Stimulated activated CD8-positive, alpha-beta memory T cell treated with anti-CD3 and anti-CD28 coated beads, Interleukin-15, amount 100 ng/mL, for 24 hours (primary cell): Measurements from ENCODE around the gene BBIP1.

Experiments used
- DNase-seq: peaks from one replicate; pipeline ENCODE4 v3.0.0-alpha.2; 2020; ENCODE audit warnings: low read depth

BBIP1 gene

GRCh38 chr10:110861930-110862649 is 56.9 kb downstream of the BBIP1 start:
- DNase-seq: no peak

DNA sequence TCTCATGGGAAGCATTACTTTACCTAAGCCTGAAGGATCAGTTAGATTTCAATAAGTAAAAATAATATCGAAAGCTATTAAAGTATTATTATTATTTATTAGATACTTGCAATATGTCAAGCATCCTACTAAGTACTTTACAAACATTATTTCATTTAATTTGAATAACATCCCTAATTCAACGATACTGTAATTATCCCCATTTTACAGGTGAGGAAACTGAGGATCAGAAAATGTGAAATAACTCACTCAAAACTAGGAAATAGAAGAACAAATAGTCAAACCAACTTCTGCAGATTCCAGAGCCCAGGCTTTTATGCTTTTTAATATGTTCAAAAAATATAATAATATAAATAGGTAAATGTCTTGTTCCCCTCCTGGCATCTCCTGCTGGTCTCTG is 57.5 kb downstream of the BBIP1 start:
- DNase-seq: no peak

- DNase-seq: no peak
Measured at GRCh38 chr10:110860576-110861241, 58.3 kb downstream of the BBIP1 start.

DNA sequence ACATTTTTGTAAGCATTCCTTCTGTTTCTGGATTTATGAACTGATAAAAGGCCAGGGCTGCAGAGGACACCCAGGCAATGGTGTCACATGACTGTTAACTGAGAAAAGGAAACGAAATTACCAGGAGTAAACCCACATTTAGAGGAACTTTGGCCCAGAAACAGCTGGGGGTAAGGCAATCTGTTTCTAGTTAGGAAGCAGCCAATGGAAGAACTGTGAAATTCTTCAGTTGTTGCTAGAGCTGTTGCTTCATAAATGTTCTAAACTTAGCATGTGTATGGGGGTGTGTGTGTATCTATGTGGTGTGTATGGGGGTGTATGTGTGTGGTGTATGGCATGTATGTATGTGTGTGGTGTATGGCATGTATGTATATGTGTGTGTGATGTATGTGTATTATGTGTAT is 59.0 kb downstream of the BBIP1 start:
- no peak for DNase-seq

GRCh38 chr10:110859206-110859972 is 59.6 kb downstream of the BBIP1 start:
- DNase-seq: no peak

DNA sequence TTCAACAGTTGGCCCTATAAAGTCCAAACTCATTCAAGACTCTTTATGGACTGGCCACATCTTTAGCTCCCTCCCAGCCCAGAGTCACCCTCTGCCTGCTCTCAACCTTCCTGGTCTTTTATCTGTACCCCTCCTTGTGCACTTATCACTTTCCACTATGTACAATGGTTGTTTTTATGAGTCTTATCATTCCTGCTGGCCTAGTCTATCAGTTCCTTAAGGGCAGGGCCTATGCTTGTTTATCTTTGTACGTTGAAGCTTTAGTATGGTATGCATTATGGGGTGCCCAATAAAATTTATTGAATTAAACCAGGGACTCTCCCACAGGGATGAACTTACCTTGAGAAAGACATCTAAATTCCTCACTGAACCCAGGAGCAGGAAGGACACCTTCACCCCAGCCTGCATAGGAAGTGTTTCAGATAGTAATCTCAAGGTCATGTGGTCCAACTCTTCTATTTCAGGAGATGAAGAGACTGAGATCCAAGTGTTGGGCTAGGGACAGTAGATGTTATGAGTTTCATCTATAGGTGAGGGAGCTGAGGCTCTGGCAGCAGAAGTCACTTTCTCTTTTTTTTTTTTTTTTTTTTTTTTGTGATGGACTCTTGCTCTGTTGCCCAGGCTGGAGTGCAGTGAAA is 60.6 kb downstream of the BBIP1 start:
- DNase-seq: no peak

DNA sequence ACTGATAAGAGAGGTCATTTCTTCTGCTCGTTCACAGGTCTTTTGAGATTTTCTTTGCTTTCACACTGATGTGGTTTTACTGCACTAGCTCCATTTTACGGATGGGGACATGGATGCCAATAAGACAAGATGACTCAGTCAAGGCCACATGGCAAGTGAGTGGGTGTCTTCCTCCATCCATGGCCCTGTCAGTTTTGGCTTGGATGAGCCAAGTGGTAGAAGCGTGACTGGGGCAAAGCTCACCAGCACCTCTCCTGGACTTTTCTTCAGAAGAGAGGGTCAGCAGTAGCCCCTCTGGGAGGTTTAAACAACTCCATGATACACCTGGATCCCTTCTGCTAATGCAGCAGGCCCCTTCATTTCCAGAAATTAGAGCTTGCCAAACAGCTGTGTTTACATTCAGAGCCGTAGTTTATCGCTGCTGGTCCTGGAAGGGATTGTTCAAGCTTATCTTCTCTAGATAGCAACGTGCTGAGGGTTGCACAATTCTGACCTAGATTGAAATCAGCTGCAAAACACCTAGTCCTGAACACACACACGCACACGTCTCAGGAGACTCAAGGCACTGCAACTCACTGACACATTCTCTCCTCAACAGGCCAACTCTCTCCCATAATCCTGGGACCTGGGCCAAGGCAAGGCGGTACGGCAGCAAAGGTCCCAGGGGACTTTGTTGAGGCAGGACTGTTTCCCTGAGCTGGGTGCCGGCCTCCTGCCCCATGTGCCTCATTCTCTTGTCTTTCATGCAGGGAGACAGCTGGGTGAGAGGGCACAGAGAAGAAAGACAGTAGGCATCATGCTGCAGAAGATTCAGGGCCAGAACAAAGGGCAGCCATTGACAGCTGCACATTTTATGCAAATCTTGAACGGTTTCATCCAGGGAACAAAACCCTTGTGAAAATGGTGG is 61.5 kb downstream of the BBIP1 start:
- DNase-seq: no peak

DNA sequence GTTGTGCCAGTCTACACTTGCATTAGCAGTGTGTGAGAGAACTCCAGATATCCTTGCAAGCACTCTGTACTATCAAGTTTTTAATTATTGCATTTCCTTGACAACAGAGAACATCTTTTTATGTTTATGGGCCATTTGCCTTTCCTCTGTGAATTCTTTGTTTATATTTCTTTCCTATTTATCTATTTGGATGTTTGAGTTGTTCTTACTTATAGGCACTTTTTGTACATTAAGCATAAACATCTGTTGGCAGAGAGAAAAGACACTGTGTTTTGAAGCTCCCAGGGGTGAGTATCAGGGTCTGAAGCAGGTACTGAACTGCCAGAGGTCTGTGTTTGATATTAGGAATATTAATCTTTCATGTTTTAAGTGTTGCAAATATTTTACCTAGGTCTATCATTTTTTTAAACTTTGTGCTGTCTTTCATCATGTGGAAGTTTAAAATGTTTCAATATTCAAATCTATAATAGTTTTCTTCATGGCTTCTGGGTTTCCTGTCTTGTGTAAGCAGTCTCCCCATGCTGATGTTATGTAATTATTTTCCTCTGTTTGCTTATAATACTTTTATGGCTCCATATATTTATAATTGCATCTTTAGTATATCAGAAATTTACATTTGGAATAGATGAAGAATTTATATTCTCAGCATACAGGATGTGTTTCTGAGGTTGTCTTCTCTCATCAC is 64.9 kb downstream of the BBIP1 start:
- DNase-seq: no peak

DNA sequence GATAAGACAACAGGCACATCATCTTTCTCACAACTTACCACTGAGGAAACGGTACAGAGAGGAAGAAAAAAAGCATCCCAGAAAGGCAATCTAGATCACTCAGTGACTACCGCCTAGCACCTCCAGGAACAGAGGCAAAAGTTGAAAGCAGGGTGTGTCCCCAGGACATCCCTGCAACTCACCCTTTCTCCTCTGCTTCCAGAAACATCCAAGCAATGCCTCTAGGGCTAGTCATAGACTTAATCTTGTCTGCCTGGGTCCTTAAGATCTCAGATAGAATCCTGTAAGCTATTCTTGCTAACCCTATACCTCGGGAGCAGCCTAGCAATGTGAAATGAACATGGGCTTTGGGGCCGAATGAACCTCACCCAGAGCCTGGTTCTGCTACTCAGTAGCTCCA is 66.0 kb downstream of the BBIP1 start:
- no peak for DNase-seq

GRCh38 chr10:110852255-110852896 is 66.6 kb downstream of the BBIP1 start:
- no peak for DNase-seq

- DNase-seq: no peak
Measured at GRCh38 chr10:110851020-110851612, 67.9 kb downstream of the BBIP1 start.

DNA sequence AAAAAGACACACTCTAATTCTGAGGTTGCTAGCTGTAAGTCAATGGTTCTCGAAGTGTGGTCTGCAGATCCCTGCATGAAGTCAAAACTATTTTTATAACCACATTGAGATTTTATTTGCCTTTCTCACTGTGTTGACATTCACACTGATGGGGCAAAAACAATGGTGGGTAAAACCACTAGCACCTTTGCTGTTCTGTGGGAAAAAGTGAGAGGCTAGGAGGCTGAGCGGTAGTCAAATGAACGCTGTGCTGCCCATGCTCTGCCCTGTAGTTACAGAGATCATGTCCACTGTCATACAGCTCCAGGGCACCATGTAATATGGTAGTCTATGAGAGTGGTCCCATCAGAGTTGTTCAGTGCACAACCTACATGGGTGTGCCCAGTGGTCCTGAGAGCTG is 68.9 kb downstream of the BBIP1 start:
- DNase-seq: no peak
